ENCODE data around the gene KLK10.
"Not testable (repeated sequence)": the region's sequence is repeated elsewhere in the genome, so short reads cannot be mapped to it uniquely, and the experiment has no call there.

Gene KLK10

GRCh38 chr19:51000981-51001380 is 18.5 kb downstream of the KLK10 start:
- no peak for DNase-seq

DNA sequence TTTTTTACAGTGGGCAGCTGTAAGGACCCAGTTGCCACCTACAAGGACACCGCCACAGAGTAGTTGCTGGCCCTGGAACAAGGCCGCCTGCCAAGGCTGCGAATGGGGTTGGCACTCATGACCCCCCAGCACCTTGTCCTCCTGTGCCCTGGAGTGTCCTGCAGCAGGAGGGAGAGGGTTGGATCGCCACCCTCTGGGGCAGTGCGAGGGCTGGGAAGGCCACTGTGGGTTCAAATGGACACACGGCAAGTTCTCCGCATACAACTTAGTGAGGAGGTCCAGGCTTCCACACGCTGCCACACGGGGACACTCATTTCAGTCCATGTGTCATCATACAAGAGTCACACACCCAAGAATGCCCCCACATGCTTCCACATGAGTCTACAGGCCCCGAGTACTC is 19.1 kb downstream of the KLK10 start:
- no peak for DNase-seq

- DNase-seq, result no peak
Observed at GRCh38 chr19:50998686-50999085, 20.8 kb downstream of the KLK10 start.

DNA sequence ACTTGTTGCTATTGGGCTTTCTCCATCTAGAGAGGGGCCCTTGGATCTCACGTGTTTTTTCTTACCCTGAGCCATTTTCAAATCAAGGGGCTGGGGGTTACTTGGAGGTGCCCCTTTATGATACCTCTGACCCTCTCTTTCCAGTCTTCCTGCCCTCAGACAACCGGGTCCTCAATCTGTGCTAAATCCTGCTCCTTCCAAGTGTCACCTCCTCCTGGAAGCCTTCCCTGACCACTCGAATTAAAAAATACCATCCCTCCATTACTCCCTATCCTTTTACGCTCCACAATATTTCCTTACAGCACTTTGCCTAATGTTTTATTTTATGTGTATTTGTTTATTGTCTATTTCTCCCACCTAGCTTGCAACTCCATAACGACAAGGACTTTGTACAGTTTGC is 21.4 kb downstream of the KLK10 start:
- DNase-seq, result no peak

DNA sequence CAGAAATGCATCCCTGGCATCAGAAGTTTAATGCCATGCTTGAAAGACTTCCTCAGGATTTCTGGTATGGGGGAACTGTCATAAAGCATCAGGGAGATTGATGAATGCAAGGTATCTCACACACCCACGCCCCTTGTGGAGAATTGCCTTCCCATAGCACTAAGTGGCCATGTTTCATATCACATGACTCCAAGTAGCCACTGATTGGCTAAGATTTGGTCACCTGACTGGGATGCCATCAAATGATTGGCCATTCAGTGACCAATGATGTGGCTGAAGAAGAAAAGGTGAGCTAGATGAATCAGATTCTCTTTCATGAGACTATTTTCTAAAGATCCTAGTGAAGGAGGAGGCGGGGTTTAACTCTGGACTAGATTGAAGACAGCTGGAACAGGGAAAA is 25.4 kb downstream of the KLK10 start:
- DNase-seq, result no peak

GRCh38 chr19:50992666-50993035 is 26.9 kb downstream of the KLK10 start:
- DNase-seq, result no peak

DNA sequence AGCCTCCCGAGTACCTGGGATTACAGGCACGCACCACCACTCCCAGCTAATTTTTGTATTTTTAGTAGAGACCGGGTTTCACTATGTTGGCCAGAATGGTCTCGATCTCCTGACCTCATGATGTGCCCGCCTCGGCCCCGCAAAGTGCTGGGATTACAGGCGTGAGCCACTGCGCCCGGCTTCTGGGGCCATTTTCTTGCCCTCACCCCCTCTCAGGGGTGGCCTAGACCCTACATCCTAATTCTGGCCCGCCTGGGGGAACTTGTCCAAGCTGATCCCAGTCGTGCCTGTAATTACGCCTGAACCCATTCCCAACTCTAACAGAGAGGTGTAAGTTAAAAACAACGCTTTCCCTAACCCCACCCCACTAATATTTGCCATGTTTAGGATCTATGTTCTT is 35.1 kb downstream of the KLK10 start:
- not testable (repeated sequence) for DNase-seq

DNA sequence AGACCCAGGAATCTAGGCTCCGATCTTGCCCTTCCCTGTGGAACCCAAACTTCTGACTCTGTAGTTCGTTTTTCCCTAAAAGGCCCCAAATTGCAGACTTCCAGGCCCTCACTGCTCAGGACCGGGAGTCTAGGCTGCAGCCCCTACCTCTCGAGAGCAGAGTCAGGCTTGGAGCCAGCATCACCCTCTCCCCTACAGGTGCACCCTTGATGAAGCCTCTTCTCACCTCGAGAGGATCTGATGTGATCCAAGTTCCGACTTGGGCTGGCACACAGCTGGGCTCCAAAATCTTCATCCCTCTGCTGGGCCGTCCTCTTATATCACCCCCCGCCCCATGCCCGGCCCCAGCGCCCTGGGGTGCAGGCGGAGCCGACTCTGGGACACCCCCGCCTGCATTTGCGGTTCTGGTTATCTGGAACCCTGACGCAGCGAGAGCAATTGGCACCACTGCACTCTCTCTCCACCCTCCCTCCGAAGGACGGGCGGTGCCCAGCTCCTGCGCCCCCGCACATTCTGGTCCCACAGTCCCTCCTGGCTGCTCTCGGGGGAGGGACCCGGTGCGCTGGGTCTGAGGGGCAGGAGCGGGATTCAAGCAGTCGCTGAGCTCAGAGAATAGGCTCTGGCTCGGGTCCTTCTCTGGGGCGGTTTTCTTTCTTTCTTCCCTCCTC is 35.8 kb downstream of the KLK10 start, which contains the start of gene KLK7:
TSS of gene KLK7 (minus strand) at position 293 of the 668 bp plus-strand sequence. CDS start 1,518 bp downstream, outside the sequence.
- no peak for DNase-seq

- DNase-seq, result no peak
Observed at GRCh38 chr19:50982186-50982585, 37.3 kb downstream of the KLK10 start.

GRCh38 chr19:50981587-50982146 is 37.8 kb downstream of the KLK10 start:
- no peak for DNase-seq

DNA sequence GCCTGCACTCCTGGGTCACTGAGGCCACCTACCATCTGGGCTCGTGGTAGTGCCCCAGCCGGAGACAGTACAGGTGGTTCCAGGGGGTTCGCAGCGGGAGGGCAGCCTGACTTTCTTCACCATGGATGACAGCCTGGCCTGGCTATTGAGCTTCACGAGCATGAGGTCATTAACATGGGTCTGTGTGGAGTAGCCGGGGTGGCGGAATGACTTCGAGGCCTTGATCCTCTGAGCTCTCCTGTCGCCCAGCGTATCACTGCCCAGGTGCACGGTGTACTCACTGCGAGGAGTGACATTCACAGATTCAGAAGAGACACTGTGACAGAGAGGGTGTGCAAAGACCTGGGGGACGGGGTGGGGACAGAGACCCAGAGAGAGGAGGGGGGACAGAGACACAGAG is 39.3 kb downstream of the KLK10 start:
- no peak for DNase-seq

DNA sequence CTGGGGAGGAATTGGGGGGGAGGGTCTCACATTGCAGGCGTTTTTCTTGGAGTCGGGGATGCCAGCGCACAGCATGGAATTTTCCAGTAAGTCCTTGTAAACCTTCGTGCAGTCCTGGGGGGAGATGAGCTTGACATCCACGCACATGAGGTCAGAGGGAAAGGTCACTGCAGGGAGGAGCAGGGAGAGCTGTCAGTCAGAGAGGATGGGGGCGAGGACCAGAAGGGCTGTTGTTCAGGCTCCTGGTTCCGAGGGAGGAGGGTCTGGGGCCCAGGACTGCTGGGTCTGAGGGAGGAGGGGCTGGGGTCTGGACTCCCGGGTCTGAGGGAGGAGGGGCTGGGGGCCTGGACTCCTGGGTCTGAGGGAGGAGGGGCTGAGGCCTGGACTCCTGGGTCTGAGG is 39.8 kb downstream of the KLK10 start:
- DNase-seq, result no peak

GRCh38 chr19:50978772-50979390 is 40.6 kb downstream of the KLK10 start:
- DNase-seq, result no peak

DNA sequence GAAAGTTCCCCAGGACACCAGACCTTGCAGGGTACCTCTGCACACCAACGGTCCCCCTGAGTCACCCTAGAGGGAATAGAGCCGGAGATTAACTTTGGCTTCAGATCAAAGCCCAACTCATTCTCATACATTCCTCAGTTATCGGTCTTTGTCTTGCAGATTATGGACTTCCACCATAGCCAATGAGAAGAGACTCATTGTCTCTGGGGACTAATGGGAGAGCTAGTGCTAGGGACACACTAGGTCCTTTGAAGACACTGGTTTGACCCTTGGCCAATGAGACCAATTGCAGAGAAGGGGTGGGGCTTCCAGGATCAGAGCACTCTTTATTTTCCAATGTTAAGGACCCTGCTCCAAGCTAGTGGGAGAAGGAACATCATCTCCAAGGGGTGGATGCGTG is 41.9 kb downstream of the KLK10 start:
- DNase-seq, result no peak

- DNase-seq, result no peak
Observed at GRCh38 chr19:50975766-50976165, 43.7 kb downstream of the KLK10 start.

DNA sequence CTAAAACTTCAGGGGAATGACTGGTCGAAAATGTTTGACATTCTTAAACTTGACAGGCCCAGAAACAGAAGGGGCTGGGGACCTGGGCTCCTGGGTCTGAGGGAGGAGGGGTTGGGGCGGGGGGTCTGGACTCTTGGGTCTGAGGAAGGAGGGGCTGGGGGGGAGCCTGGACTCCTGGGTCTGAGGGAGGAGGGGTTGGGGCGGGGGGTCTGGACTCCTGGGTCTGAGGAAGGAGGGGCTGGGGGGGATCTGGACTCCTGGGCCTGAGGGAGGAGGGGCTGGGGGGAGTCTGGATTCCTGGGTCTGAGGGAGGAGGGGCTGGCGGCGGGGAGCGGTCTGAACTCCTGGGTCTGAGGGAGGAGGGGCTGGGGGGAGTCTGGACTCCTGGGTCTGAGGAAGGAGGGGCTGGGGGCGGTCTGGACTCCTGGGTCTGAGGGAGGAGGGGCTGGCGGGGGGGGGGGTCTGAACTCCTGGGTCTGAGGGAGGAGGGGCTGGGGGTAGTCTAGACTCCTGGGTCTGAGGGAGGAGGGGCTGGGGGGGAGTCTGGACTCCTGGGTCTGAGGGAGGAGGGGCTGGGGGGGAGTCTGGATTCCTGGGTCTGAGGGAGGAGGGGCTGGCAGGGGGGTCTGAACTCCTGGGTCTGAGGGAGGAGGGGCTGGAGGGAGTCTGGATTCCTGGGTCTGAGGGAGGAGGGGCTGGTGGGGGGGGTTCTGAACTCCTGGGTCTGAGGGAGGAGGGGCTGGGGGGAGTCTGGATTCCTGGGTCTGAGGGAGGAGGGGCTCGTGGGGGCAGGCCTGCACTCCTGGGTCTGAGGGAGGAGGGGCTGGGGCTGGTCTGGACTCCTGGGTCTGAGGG is 44.6 kb downstream of the KLK10 start:
- no peak for DNase-seq

DNA sequence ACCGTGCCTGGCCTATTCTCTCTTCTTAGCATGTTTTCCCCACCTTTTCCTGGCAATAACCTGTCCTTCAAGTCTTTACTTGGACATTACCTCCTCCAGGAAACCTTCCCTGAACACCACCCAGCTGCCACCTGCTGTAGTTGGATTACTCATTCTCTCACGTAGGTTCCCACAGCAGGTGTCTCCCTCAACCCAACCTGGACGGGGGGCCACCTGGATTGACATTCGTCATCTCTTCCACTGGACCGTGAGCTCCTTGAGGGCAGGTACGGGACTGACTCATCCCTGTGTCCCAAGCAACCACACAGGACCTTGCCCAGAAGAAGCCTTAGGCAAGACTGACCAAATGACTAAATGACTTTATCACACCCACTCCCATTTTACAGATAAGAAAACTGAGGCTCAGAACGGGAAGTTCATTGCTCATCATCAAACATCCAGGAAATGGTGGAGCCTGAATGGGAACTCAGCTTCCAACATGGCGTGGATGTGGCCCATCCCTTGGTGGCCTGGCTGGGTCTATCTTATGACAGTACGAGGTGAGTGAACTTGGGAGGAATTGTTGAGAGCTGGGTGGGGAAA is 46.6 kb downstream of the KLK10 start:
- no peak for DNase-seq

DNA sequence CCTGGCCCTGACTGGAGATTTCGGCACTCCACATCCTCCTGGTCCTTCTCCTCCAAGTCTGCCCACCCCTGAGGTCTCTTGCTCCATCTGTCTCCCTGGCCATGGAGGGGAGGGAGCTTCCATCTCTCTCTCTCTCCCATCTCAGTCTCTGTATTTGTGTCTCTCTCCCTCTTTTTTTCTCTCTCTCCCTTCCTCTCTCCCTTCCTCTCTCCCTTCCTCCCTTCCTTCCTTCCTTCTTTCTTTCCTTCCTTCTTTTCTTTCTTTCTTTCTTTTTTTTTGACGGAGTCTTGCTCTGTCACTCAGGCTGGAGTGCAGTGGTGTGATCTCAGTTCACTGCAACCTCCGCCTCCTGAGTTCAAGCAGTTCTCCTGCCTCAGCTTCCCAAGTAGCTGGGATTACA is 49.7 kb downstream of the KLK10 start:
- DNase-seq, result not testable (repeated sequence)

GRCh38 chr19:50969413-50969760 is 50.1 kb downstream of the KLK10 start, which contains the start of gene KLK6:
Gene KLK6 (minus strand): TSS chr19:50969591. CDS start chr19:50968104, 1,487 bp downstream.
- no peak for DNase-seq

- DNase-seq, result no peak
Observed at GRCh38 chr19:50968716-50969412, 50.6 kb downstream of the KLK10 start.

DNA sequence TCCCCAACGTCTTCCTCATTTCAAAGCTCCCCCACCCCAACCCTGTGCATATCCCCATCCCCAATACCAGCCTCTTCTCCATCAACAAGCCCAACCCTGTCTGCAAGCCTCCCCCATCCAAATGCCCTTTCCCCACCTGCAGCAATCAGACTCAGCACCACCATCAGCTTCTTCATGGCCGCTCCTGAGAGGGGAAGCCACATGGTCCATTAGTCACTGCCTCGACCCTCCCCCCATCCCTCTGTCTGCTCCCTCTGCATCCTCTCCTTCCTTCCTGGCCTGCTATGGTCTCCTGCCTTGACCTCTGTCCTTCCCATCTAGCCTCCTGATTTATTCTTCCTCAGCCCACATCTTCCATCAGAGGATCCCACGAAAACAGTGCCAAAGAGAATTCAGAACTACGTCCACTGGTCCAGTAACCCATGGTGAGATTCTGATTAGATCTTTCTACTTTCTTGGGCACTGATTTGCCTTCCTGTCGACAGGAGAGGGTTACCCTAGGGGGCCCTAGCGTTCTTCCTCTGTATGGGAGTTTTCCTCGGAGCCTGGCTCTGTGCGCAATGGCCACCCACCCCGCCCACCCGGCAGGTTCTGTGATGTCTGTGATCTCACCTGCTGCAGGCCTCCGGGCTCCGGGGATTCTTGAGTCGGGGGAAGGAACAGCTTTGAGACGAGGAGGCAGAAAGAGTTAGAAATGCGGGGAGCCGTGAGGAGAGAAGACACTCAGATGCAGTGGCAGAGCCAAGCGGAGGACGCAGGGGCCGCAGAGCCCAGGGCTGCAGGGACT is 51.4 kb downstream of the KLK10 start:
- DNase-seq, result no peak

- no peak for DNase-seq
Observed at GRCh38 chr19:50964266-50964665, 55.2 kb downstream of the KLK10 start.

Data from NCI-H748 treated with DMSO at 0.1 percent for 48 hours (cell line).